ENCODE results near the gene SND1. TPM values are rescaled to one million over a fixed set of nuclear protein-coding genes. Genes with fewer than 3 reads are reported as not detected.

The SND1 gene
- total RNA-seq, 1 experiment from 2014 or later = 139 TPM

- Histone ChIP-seq H3K9me2 (replicated peaks; ENCODE audit: low read length) (no peaks in the 10 kb centered on the region), H3K36me3 (ENCODE audit: low read depth, low read length) (peaks cover 39% of the 10 kb centered on the region), H4K20me1 (ENCODE audit: low read length) (peaks cover 30% of the 10 kb centered on the region), H3K79me2 (ENCODE audit: low read length) (peaks cover 98% of the 10 kb centered on the region), H3K9ac (ENCODE audit: low read length) (no peak overlapping the region), H3K4me1 (ENCODE audit: insufficient read depth, low read length) (0 out of 2 replicates have a peak, but pooled peaks cover 9% of the 10 kb centered on the region), H3K27ac (ENCODE audit: low read length) (no peak overlapping the region), H3F3A (ENCODE audit: low read length, unreplicated experiment) (no peaks in the 10 kb centered on the region), H2AFZ (ENCODE audit: low read length) (no peak overlapping the region), H3K4me2 (ENCODE audit: low read length) (no peak overlapping the region), H3K4me3 (ENCODE audit: low read length) (no peak overlapping the region), H3K9me3 (ENCODE audit: low read length) (peaks cover 6% of the 10 kb centered on the region; the same call in 1 of the 2 replicates), H3K27me3 (ENCODE audit: low read length) (no peaks in the 10 kb centered on the region)
- ChIA-PET CTCF (no interaction called here), POLR2A (ENCODE audit: unreplicated experiment) (no interaction called here)
- DNase-seq = no peak
- no peak for ATAC-seq
- intact Hi-C loops (cut with micrococcal nuclease) = no loop called here
- BruUV-seq (replicated peaks) = no TSS peak
- TF ChIP-seq EZH2phosphoT487 (IDR thresholded peaks at IDR 0.05; ENCODE audit: borderline replicate concordance, low read length) (no peak), EZH2 (IDR thresholded peaks at IDR 0.05; ENCODE audit: low read length, unreplicated experiment) (no peak)
- TF ChIP-seq, protein P1, sequence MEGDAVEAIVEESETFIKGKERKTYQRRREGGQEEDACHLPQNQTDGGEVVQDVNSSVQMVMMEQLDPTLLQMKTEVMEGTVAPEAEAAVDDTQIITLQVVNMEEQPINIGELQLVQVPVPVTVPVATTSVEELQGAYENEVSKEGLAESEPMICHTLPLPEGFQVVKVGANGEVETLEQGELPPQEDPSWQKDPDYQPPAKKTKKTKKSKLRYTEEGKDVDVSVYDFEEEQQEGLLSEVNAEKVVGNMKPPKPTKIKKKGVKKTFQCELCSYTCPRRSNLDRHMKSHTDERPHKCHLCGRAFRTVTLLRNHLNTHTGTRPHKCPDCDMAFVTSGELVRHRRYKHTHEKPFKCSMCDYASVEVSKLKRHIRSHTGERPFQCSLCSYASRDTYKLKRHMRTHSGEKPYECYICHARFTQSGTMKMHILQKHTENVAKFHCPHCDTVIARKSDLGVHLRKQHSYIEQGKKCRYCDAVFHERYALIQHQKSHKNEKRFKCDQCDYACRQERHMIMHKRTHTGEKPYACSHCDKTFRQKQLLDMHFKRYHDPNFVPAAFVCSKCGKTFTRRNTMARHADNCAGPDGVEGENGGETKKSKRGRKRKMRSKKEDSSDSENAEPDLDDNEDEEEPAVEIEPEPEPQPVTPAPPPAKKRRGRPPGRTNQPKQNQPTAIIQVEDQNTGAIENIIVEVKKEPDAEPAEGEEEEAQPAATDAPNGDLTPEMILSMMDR (conservative IDR thresholded peaks at IDR 0.05; ENCODE audit: low read depth, low read length) = no peak
Measured at GRCh38 chr7:127682140-127682539, 30.1 kb downstream of the SND1 start.

DNA sequence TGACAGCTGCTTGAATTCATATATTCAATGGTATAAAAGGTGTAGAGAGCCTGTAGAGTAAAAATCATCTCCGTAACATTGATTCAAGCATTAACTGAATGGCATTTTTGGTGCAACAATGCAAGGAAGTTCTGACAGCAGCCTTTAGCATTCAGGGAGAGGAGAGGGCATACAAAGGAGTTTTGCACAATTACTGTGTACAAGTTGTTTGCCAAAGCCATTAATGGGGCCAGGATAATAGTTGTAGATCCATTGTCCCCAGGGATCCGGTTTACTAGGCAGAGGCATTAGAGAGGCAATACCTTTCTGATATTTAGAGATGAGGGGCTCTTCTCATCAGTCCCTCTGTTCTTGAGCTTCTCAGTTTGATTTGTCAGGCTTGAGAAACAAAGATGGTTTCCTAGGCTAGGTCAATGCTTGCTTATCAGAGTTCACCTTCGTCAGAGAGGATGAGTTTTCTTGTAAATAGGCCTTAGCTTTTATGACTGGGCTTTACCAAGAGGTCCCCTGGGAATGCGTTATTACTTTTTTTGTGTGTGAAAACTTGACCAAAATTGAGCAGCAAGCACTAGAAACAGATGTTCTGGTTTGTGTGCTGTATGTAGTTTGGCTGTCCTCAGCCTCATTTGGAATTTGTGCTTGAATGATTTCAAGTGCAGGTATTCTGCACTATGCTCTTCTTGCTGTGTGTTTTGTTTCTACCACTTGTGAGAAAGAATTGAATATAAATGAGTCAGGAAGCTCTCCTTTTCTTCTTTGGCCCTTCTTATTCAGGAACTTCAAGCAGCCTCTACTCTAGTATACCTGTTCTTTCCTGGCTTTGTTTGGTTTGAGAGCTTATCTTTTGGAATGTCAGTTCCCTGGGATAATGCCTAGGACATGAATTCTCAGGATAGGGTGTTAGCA lies 32.0 kb downstream of the SND1 start:
- no peaks in the 10 kb centered on the region for H3F3A ChIP-seq (ENCODE audit: low read length, unreplicated experiment)
- no peak for TF ChIP-seq EZH2 (IDR thresholded peaks at IDR 0.05; ENCODE audit: low read length, unreplicated experiment)
- TF ChIP-seq EZH2phosphoT487 (IDR thresholded peaks at IDR 0.05; ENCODE audit: borderline replicate concordance, low read length) = no peak
- TF ChIP-seq, protein P1 (conservative IDR thresholded peaks at IDR 0.05; ENCODE audit: low read depth, low read length) = no peak
- H3K9ac ChIP-seq (ENCODE audit: low read length) = no peak overlapping the region
- peaks cover 31% of the 10 kb centered on the region for H3K36me3 ChIP-seq (ENCODE audit: low read depth, low read length)
- no peak overlapping the region for H3K4me3 ChIP-seq (ENCODE audit: low read length)
- H3K4me1 ChIP-seq (ENCODE audit: insufficient read depth, low read length) = no peaks in the 10 kb centered on the region
- CTCF ChIA-PET = no interaction called here
- peaks cover 88% of the 10 kb centered on the region for H3K79me2 ChIP-seq (ENCODE audit: low read length)
- H4K20me1 ChIP-seq (ENCODE audit: low read length) = peaks cover 30% of the 10 kb centered on the region
- H3K4me2 ChIP-seq (ENCODE audit: low read length) = no peak overlapping the region
- BruUV-seq (replicated peaks) = no TSS peak
- H3K9me3 ChIP-seq (ENCODE audit: low read length) = peaks cover 6% of the 10 kb centered on the region; the same call in 1 of the 2 replicates
- H3K27me3 ChIP-seq (ENCODE audit: low read length) = no peaks in the 10 kb centered on the region
- H3K27ac ChIP-seq (ENCODE audit: low read length) = no peak overlapping the region
- intact Hi-C loops (cut with micrococcal nuclease) = no loop called here
- no peak overlapping the region for H2AFZ ChIP-seq (ENCODE audit: low read length)
- POLR2A ChIA-PET (ENCODE audit: unreplicated experiment) = no interaction called here
- no peak for DNase-seq
- H3K9me2 ChIP-seq (replicated peaks; ENCODE audit: low read length) = no peaks in the 10 kb centered on the region
- no peak for ATAC-seq

- Histone ChIP-seq H3F3A (ENCODE audit: low read length, unreplicated experiment) (no peaks in the 10 kb centered on the region), H2AFZ (ENCODE audit: low read length) (no peak overlapping the region), H4K20me1 (ENCODE audit: low read length) (peaks cover 31% of the 10 kb centered on the region), H3K4me2 (ENCODE audit: low read length) (no peak overlapping the region), H3K27ac (ENCODE audit: low read length) (no peak overlapping the region), H3K4me1 (ENCODE audit: insufficient read depth, low read length) (no peaks in the 10 kb centered on the region), H3K9me2 (replicated peaks; ENCODE audit: low read length) (no peaks in the 10 kb centered on the region), H3K9ac (ENCODE audit: low read length) (no peak overlapping the region), H3K9me3 (ENCODE audit: low read length) (no peaks in the 10 kb centered on the region), H3K27me3 (ENCODE audit: low read length) (no peaks in the 10 kb centered on the region), H3K36me3 (ENCODE audit: low read depth, low read length) (peaks cover 36% of the 10 kb centered on the region), H3K4me3 (ENCODE audit: low read length) (no peak overlapping the region), H3K79me2 (ENCODE audit: low read length) (peaks cover 80% of the 10 kb centered on the region)
- ChIA-PET CTCF (no interaction called here), POLR2A (ENCODE audit: unreplicated experiment) (no interaction called here)
- no TSS peak for BruUV-seq (replicated peaks)
- DNase-seq (no peak), ATAC-seq (no peak)
- intact Hi-C loops (cut with micrococcal nuclease) = no loop called here
- TF ChIP-seq EZH2 (IDR thresholded peaks at IDR 0.05; ENCODE audit: low read length, unreplicated experiment) (no peak), EZH2phosphoT487 (IDR thresholded peaks at IDR 0.05; ENCODE audit: borderline replicate concordance, low read length) (no peak)
- TF ChIP-seq, protein P1 (conservative IDR thresholded peaks at IDR 0.05; ENCODE audit: low read depth, low read length) = no peak
Measured at GRCh38 chr7:127689194-127689772, 37.3 kb downstream of the SND1 start.

Measured in PC-3 (cell line).